Measurements from ENCODE around the gene HDAC10.
"Not testable (repeated sequence)": the region's sequence is repeated elsewhere in the genome, so short reads cannot be mapped to it uniquely, and the experiment has no call there.

HDAC10 gene

DNA sequence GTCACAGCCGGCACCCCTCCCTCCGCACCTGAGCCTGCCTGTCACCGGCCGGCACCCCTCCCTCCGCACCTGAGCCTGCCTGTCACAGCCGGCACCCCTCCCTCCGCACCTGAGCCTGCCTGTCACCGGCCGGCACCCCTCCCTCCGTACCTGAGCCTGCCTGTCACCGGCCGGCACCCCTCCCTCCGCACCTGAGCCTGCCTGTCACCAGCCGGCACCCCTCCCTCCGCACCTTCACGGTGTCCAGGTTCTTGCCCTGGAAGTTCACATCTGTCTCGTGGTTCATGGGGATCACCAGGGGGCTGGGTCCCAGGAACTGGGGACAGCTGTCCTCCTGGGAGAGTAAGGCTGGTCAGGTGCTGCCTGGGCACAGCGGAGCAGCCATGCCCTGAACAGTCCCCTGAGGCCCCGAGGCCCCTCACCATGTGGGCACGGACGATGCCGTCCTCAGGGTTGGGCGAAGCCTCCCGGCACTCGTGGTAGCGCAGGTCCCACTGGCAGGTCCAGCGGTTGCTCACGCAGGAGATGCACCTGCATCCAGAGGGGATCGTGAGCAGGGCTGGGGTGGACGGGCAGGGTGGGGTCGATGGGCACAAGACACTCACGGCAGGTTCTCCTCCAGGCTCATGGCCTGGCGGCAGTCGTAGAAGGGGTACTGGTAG lies 34.6 kb upstream of the HDAC10 start:
- no peak for DNase-seq (ENCODE audit: low read depth, low spot score)

DNA sequence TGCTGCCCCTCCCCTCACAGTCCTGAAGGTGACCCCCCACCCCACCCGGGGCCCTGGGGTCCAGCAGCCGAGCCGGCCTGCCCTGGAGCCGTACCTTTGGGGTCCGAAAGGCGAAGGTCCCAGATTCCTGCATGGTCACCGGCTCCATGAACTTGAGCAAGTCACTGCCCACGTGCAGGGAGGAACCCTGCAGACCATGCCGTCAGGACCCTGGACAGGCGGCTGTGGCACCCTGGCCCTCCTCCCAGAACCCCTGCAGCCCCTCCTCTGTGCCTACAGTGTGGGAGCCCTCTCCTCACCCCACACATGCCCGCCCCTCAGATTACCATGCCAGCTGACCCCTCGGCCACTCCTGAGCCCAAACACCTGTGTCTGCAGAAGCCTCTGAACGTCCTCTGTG lies 33.4 kb upstream of the HDAC10 start:
- no peak for DNase-seq (ENCODE audit: low read depth, low spot score)

DNA sequence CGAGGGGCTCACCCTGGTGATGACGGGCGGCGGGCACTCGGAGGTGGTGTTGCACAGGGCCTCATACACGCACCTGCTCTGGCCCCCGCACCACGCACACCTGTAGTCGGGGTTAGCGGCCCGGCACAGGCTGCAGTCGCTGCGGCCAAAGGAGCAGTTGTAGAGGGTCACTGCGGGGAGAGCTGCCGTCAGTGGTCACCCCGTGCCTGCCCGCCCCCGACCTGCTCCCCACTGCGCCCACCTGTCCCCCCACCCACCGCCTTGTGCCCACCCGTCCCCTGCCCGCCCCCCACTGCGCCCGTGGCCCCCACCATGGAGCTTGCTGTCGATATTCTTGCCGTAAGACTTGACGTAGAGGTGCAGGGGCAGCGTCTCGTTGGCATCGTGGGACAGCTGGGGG lies 32.8 kb upstream of the HDAC10 start:
- DNase-seq (ENCODE audit: low read depth, low spot score), result no peak

DNA sequence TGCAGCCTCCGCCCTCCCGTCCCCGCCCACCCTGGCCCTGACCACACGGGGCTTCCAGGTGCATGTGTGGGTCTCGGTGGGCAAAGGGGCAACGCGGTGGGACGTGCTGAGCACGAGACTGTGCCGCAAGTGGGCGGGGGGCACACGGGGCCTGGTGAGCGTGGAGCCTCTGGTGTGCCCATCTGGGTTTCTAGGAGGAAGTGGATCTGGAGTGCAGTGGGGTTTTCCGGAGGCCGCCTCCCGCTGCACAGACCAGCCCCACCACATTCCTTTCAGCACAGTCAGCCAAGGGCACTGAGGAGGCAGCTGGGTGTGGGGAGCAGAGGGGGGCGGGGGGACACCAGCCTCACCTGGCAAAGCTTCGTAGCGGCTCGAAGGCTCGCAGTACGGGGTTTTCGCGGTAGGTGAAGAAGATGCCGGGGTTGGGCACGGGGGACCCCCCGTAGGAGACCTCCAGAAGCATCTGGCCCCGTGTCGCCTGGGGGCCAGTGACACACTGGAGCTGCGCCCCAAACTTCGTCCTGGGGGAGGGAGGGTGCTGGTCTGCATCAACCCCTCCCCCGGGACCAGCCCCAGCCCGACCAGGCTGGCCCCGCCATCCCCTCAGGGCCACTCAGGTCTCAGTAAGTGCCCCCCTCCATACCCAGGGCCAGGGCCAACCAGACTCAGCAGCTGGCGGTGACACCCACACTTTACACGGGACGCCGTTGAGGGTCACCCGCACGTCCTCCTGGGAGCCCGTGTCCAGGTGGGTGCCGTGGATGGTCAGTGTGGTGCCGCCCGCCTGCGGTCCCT lies 31.5 kb upstream of the HDAC10 start:
- no peak for DNase-seq (ENCODE audit: low read depth, low spot score)

DNA sequence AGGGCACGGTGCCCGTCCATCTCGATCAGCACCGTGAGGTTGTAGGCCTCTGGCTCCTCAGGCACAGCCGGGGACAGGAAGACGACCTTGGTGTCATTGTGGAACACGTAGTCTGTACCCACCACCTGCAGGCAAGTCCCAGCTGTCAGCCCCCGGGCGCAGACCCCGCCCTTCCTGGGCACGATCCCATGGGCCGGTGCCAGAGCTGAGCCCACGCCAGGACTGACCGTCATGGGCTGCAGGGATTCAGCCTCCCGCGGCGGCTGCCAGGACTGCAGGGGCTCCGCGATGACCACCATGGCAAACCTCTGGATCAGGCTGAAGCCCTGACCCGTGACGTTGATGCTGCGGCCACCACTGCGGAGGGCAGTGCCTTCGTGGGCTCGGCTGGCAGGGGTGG lies 30.9 kb upstream of the HDAC10 start:
- no peak for DNase-seq (ENCODE audit: low read depth, low spot score)

DNA sequence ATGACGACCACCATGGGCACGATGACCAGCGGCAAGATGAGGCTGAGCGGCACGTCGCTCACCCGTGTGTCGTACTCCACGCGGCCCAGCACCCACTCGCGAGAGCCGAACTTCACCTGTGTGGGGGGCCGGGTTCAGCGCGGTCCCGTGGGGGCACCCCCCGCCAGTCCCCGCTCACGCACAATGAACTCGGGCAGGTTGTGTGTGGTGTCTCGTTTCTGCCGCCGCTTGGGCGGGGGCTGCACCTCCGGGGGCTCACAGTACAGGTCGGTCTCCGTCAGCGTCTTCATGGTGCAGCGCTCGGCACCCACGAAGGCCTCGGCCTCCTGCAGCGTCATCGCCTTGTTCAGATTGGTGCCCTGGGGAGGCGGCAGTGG lies 30.3 kb upstream of the HDAC10 start:
- no peak for DNase-seq (ENCODE audit: low read depth, low spot score)

DNA sequence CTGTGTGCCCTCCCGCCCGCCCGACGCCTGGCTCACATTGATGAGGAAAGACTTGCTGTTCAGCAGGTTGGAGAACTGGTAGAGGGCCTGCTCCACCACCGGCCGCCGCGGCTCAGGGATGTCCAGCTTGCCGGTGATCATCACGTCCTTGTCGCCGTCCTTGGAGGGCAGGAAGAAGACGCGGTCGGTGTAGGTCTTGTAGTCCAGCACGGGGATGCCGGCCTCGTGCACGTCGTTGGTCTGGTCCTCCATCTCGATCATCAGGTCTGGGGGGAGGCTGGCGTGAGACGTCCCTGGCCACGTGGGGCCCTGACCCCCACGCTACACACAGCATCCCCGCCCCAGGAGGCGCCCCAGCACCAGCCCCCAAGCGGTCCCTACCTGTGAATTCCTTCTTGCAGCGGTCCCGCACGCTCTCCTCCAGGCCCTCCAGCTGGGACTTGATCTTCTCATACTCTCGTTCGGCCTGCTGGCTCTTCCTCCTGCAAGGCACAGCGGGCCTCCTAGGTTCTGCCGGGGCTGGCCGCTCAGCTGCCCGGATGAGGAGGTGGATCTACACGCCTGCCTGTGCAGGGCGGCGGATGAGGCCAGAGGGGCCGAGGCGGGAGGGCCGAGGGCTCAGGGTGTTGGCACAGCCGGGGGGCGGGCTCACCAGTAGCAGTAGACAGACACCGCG lies 29.8 kb upstream of the HDAC10 start:
- no peak for DNase-seq (ENCODE audit: low read depth, low spot score)

DNA sequence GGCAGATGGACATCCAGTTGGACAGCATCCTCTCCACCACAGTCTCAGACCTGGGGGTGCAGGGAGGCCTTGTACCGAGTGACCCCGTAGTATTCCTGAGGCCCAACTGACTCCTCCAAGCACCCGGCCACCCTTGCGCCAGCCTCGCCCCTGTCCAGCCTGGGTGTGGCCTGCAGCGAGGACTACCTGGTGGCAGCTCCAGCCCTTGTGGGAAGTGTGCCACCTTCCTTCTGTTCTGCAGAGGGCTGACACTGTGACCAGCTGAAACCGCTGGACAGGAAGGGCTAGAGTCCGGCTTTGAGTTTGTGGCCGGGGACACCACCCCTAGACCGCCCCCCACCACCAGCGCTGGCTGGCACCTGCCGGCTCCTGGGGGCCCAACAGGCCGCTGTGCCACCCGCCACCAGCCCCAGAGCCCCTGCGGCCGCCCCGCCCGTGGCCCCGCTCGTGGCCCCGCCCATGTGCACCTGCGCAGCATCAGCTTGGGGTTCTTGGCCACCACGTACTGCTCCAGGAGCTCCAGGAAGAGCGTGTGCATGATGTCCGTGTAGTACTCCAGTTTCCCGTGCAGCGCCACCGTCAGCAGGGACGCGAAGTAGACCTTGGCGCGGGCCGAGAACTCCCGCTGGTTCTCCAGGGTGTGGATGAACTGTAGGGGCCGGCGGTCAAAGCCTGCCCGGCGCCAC lies 29.1 kb upstream of the HDAC10 start:
- DNase-seq (ENCODE audit: low read depth, low spot score), result no peak

DNA sequence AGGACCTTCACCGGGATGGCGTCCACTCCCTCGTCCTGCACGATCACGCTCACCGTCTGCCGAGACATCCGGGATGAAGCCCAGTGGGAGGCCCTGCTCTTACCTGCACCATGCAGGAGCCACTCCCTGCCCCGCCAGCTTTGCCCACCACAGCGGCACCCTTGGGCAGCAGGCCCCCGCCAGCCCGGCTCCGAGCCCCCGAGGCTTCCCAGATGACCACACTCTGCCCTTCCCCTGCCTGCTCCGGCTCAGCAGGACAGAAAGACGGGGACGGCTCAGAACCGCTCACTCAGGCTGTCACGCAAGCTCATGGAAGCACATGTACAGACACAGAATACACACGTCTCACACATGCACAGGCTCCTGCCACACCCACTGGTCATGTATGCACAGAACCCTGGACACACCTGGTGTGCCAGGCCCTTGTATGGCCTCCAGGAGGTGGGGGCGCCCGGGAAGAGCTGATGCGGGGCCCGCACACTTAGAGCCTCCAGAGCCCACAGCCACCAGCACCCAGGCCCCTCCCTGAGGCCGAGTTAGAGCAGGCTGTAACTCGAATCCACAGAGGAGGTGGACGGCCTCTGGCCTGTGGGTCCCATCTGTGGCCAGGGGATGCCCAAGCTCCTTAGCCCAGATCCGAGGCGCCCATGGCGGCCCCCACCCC lies 28.0 kb upstream of the HDAC10 start:
- no peak for DNase-seq (ENCODE audit: low read depth, low spot score)

DNA sequence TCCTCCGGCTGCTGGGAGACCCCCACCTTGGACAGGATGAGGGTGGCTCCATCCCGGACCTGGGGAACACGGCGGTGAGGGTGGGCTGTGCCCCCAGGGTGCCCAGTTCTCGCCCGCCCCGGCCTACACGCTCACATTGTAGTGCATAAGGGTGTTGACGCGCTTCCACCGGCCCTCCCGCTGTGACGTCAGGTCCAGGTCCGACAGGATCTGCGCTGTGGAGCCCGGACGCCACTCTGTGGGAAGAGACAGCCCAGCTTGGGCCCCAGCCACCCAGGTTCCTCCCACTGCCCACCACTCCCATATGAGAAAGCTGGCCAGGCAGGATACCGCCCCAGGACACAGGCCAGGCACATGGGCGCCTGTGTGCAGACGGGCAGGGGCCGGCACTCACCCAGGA lies 27.4 kb upstream of the HDAC10 start:
- no peak for DNase-seq (ENCODE audit: low read depth, low spot score)

DNA sequence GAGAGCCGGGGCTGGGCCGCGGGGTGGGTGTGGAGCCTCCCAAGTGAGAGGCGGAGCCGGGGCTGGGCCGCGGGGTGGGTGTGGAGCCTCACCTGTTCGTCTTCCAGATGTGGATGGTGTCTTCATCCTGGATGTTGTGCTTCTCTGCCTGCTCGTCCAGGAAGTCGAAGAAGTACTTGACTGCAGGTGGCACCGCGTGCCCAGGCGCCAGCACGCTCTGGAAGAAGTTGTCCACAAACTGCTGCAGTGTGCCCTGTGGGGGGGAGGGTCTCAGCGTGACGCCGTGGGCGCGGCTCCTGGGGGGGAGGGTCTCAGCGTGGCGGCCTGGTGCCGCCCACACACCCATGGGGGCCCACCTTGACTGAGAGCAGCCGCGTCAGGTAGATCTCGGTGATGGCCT lies 26.7 kb upstream of the HDAC10 start:
- DNase-seq (ENCODE audit: low read depth, low spot score), result no peak

DNA sequence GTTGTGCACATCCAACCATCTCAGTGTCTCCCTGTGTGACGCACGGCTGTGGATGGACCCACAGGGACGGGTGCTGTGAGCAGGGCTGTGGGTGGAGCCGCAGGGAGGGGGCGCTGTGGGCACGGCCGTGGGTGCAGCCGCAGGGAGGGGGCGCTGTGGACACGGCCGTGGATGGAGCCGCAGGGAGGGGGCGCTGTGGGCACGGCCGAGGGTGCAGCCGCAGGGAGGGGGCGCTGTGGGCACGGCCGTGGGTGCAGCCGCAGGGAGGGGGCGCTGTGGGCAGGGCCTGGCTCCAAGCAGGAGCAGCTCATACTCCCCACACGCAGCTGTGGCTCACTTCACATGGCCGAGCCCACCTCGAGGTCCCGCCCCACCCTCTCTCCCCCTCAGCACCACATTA lies 25.1 kb upstream of the HDAC10 start:
- no peak for DNase-seq (ENCODE audit: low read depth, low spot score)

DNA sequence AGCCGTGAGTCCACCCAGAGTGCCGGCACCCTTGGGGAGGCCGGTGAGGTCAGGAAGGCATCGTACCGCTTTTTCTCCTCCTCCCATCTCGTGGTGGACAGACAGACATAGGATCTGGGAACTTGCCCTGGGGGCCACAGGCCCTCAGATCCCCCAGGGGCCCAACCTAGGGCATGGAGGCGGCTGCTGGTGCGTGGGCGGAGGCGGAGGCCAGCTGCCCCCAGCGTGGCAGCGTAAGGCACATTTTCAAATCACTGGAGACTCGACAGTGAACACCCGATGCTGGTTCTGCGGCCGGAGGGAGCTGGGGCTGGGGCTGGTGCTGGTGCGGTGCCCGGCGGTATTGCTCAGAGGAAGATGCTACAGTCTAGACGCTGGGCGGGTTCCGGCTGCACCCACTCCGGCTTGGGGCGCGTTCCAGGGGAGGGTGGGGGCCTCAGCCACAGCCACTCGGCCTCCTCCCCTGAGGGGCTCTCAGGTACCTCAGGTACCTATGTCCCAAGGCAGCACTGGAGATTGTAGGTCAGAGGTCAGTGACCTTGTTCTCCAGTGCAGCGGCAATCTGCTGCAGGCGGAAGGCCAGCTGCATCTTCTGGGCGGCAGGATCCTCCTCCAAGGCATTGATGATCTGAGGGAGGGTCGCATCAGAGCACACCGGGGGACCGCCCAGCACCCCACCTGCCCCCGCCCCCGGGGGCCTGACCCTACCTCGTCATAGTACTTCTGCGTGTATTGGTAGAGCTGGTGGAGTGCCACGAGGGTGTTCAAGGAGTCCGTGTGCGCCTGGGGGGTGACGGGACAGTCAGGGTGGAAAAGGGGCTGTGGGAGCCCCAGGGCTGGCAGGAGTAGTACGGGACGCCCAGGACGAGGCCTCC lies 24.4 kb upstream of the HDAC10 start:
- no peak for DNase-seq (ENCODE audit: low read depth, low spot score)

DNA sequence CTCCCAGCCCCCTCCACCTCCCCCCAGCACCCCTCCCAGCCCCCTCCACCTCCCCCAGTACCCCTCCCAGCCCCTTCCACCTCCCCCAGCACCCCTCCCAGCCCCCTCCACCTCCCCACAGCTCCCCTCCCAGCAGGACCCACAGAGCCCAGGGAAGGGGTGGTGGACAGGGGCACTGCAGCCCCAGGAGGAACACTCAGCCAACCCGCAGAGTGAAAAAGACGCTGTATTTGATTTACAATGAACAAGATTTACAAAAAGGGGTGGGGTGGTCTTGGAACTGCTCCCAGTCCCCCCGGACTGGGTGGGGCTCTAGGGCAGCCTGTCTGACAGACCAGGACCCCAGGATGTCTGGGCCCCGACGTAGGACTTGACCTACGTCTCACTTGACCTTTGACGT lies 23.7 kb upstream of the HDAC10 start:
- DNase-seq (ENCODE audit: low read depth, low spot score), result no peak

DNA sequence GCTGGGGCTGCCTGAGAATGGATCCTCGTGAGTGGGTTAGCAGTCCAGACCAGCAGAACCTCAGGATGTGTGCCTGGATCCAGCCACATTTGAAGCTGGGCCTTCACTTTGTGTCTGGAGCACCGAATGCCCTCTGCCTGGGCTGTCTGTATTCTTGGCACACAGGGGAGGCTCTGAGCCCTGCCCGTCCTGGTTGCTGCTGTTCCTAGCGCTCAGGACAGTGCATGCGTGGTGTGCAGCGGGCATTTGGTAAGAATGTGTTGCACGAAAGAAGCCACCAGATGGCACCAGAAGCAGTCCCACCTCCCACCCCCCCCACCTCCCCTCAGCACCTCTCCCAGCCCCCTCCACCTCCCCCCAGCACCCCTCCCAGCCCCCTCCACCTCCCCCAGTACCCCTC lies 23.2 kb upstream of the HDAC10 start:
- DNase-seq (ENCODE audit: low read depth, low spot score), result no peak

DNA sequence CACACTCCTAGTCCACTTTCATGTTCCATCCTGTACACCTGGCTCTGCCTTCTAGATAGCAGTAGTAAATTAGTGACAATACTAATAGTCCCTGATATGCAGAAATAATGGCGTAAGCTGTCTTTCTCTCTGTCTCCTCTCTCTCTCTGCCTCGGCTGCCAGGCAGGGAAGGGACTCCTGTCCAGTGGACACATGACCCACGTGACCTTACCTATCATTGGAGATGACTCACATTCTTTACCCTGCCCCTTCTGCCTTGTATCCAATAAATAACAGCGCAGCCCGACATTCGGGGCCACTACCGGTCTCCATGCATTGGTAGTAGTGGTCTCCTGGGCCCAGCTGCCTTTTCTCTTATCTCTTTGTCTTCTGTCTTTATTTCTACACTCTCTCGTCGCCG lies 22.7 kb upstream of the HDAC10 start:
- not testable (repeated sequence) for DNase-seq (ENCODE audit: low read depth, low spot score)

DNA sequence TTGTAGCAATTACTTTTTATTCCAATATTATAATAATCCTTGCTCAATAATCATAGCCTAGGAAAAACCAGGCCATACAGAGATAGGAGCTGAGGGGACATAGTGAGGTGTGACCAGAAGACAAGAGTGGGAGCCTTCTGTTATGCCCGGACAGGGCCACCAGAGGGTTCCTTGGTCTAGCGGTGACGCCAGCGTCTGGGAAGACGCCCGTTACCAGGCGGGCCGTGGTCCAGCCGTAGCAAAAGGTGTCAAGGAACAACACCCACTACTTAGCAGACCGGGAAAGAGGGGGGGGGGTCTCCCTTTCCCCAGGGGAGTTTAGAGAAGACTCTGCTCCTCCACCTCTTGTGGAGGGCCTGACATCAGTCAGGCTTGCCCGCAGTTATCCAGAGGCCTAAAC lies 22.3 kb upstream of the HDAC10 start:
- not testable (repeated sequence) for DNase-seq (ENCODE audit: low read depth, low spot score)

DNA sequence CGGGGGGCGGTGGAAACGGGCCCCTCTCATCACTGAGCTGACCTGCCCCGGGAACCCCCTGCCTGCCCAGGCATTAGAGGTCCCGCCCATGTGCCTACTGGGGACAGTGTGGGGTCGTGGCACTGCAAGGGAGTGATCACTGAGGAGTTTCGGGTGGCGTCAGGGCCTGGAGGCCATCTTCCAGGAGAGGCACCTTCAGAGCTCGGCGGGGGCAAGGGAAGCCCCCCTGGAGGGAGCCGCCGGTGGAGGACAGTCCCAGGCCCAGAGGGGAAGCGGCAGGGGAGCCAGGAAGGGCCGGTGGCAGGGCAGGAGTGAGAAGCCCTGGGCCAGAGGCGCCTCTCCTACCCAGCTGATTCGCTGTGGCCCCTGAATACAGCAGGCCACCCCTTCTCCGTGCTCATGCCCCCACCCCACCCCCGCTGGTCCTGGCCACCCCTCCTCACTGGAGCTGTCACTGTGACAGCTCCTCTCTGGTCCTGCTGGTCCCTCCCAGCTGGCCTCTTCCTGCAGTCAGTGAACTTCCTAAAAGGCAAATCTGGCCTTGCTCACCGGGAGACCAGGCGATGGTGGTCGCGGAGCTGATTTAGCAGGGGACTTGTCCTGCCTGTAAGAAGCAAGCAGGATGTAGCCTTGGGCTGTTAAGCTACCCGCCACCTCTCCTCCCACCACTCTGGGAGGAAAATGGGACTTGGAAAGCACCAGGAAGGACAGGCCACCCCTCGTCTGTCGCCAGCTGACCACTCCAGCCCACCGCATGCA lies 21.2 kb upstream of the HDAC10 start:
- no peak for DNase-seq (ENCODE audit: low read depth, low spot score)

DNA sequence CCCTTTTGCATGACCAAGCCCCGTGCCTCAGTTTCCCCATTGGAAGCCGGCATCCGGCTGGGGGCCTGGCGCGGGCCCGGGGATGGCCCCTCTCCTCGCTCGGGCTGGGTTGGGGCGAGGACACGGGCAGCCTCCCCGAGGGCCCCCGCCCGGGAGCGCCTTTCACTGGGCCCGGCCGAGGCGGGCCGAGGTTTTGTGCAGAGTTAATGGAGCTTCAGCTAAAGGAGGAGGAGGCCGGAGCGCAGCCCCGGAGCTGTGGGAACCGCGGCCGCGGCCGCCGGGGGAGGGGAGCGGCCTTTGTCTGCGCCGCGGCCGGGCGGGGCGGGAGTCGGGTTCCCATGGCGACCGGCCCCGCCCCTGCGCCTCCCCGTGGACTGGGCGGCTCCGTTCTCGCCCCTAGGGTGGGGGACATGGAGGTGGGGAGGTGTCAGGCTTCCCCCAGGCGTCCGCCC lies 20.5 kb upstream of the HDAC10 start:
- no peak for DNase-seq (ENCODE audit: low read depth, low spot score)

All from brain pericyte (primary cell).